ENCODE results near the gene TMEM132E.
"Not testable (repeated sequence)": the region's sequence is repeated elsewhere in the genome, so short reads cannot be mapped to it uniquely, and the experiment has no call there.

TMEM132E gene

GRCh38 chr17:34579017-34579946 lies at the start of gene TMEM132E:
Gene TMEM132E, plus strand, starts transcription at chr17:34579582. Its CDS starts 1,495 bp downstream, at chr17:34581077.
- no peak for DNase-seq (ENCODE audit: low read depth, low spot score)
- no peak within 1 kb of the TSS for H3K27ac ChIP-seq

GRCh38 chr17:34530918-34531317 lies 48.5 kb upstream of the TMEM132E start:
- no peak for DNase-seq (ENCODE audit: low read depth, low spot score)
- H3K27ac ChIP-seq, result no peak overlapping the region

- no peak overlapping the region for H3K27ac ChIP-seq
- no peak for DNase-seq (ENCODE audit: low read depth, low spot score)
Observed at GRCh38 chr17:34532281-34533065, 46.9 kb upstream of the TMEM132E start.

- H3K27ac ChIP-seq, result no peak overlapping the region
- DNase-seq (ENCODE audit: low read depth, low spot score), result no peak
Observed at GRCh38 chr17:34533806-34534527, 45.4 kb upstream of the TMEM132E start.

- H3K27ac ChIP-seq, result no peak overlapping the region
- no peak for DNase-seq (ENCODE audit: low read depth, low spot score)
Observed at GRCh38 chr17:34537445-34537844, 41.9 kb upstream of the TMEM132E start.

- not testable (repeated sequence) for H3K27ac ChIP-seq; DNase-seq (ENCODE audit: low read depth, low spot score)
Observed at GRCh38 chr17:34538582-34538981, 40.8 kb upstream of the TMEM132E start.

- H3K27ac ChIP-seq, result no peak overlapping the region
Observed at GRCh38 chr17:34539881-34540280, 39.5 kb upstream of the TMEM132E start.

GRCh38 chr17:34542700-34543336 lies 36.6 kb upstream of the TMEM132E start:
- H3K27ac ChIP-seq, result no peak overlapping the region
- no peak for DNase-seq (ENCODE audit: low read depth, low spot score)

More at GRCh38 chr17:34539881-34540280, 39.5 kb upstream of the TMEM132E start:
- DNase-seq (ENCODE audit: low read depth, low spot score), result no peak

- H3K27ac ChIP-seq, result no peak overlapping the region
- no peak for DNase-seq (ENCODE audit: low read depth, low spot score)
Observed at GRCh38 chr17:34547453-34548063, 31.8 kb upstream of the TMEM132E start.

GRCh38 chr17:34549966-34550365 lies 29.4 kb upstream of the TMEM132E start:
- DNase-seq (ENCODE audit: low read depth, low spot score), result no peak

GRCh38 chr17:34553907-34554306 lies 25.5 kb upstream of the TMEM132E start:
- no peak for DNase-seq (ENCODE audit: low read depth, low spot score)
- no peak overlapping the region for H3K27ac ChIP-seq

More at GRCh38 chr17:34549966-34550365, 29.4 kb upstream of the TMEM132E start:
- no peak overlapping the region for H3K27ac ChIP-seq

GRCh38 chr17:34556384-34556783 lies 23.0 kb upstream of the TMEM132E start:
- no peak for DNase-seq (ENCODE audit: low read depth, low spot score)
- no peak overlapping the region for H3K27ac ChIP-seq

GRCh38 chr17:34556931-34557330 lies 22.5 kb upstream of the TMEM132E start:
- no peak for DNase-seq (ENCODE audit: low read depth, low spot score)
- no peak overlapping the region for H3K27ac ChIP-seq

- no peak for DNase-seq (ENCODE audit: low read depth, low spot score)
- H3K27ac ChIP-seq, result no peak overlapping the region
Observed at GRCh38 chr17:34561328-34561727, 18.1 kb upstream of the TMEM132E start.

GRCh38 chr17:34562387-34562786 lies 17.0 kb upstream of the TMEM132E start:
- no peak for DNase-seq (ENCODE audit: low read depth, low spot score)
- H3K27ac ChIP-seq, result no peak overlapping the region

- no peak overlapping the region for H3K27ac ChIP-seq
- no peak for DNase-seq (ENCODE audit: low read depth, low spot score)
Observed at GRCh38 chr17:34565713-34566112, 13.7 kb upstream of the TMEM132E start.

- DNase-seq (ENCODE audit: low read depth, low spot score), result no peak
- no peak overlapping the region for H3K27ac ChIP-seq
Observed at GRCh38 chr17:34566201-34566600, 13.2 kb upstream of the TMEM132E start.

- no peak overlapping the region for H3K27ac ChIP-seq
- DNase-seq (ENCODE audit: low read depth, low spot score), result no peak
Observed at GRCh38 chr17:34566873-34567272, 12.5 kb upstream of the TMEM132E start.

GRCh38 chr17:34567691-34568465 lies 11.5 kb upstream of the TMEM132E start:
- no peak for DNase-seq (ENCODE audit: low read depth, low spot score)

More at GRCh38 chr17:34567691-34568465, 11.5 kb upstream of the TMEM132E start:
- H3K27ac ChIP-seq, result no peak overlapping the region
